Natural killer cell (primary cell): Measurements from ENCODE around the gene ACSS1. TPM values are rescaled to one million over a fixed set of nuclear protein-coding genes. Genes with fewer than 3 reads are reported as not detected.
A peak's percentile ranks its signal among the peaks of the same experiment; 100 is the strongest.

ENCODE experiments used
- ATAC-seq, 3 donors: fragments of 150-1000 bp in 2 of 3; fragments of 200-7000 bp in 1 of 3; cut with Tn5 transposase; 1 replicate in 1 of 3; 2 replicates in 2 of 3; pipeline ENCODE4 v1.10.0; 2021; ENCODE audit warnings: mild to moderate bottlenecking in 2 of 3, moderate library complexity in 2 of 3
- DNase-seq, 2 donors: peaks; one replicate each; pipeline versions ENCODE4 v3.0.0 to v3.0.0-alpha.2; 2013 to 2021; ENCODE audit warnings: mixed read lengths in 1 of 2
- H3K27ac ChIP-seq: one replicate; pipeline ENCODE4 v1.5.1; 2013; ENCODE audit warnings: mild to moderate bottlenecking, low read length
- H3K27me3 ChIP-seq: one replicate; pipeline ENCODE4 v1.6.1; 2013; ENCODE audit warnings: low read length; ENCODE audit not compliant: control insufficient read depth, insufficient read depth
- H3K36me3 ChIP-seq: one replicate; pipeline ENCODE4 v1.6.1; 2013; ENCODE audit warnings: low read length; ENCODE audit not compliant: control insufficient read depth, insufficient read depth
- H3K4me1 ChIP-seq: one replicate; pipeline ENCODE4 v1.6.1; 2013; ENCODE audit warnings: low read length; ENCODE audit not compliant: control insufficient read depth, insufficient read depth
- H3K4me3 ChIP-seq: one replicate; pipeline ENCODE4 v1.5.1; 2013; ENCODE audit warnings: low read length
- H3K9me3 ChIP-seq: one replicate; pipeline ENCODE4 v1.6.1; 2013; ENCODE audit warnings: low read length; ENCODE audit not compliant: control insufficient read depth, insufficient read depth
- H3K27ac Mint-ChIP-seq, 2 donors: one replicate each; pipeline ENCODE4 v1.8.0; 2022; ENCODE audit warnings: mild to moderate bottlenecking in 2 of 2, mixed read lengths in 2 of 2, moderate library complexity in 1 of 2
- H3K27me3 Mint-ChIP-seq, 2 donors: one replicate each; pipeline ENCODE4 v1.8.0; 2022; ENCODE audit warnings: low read depth in 2 of 2, mixed read lengths in 2 of 2
- H3K36me3 Mint-ChIP-seq: one replicate; pipeline ENCODE4 v1.8.0; 2022; ENCODE audit warnings: mixed read lengths
- H3K4me1 Mint-ChIP-seq, 2 donors: one replicate each; pipeline ENCODE4 v1.8.0; 2022; ENCODE audit warnings: mixed read lengths in 2 of 2
- H3K4me3 Mint-ChIP-seq: one replicate; pipeline ENCODE4 v1.8.0; 2022; ENCODE audit warnings: mild to moderate bottlenecking, moderate library complexity, mixed read lengths
- H3K9me3 Mint-ChIP-seq, 2 donors: one replicate each; pipeline ENCODE4 v1.8.0; 2022; ENCODE audit warnings: mixed read lengths in 2 of 2
- CTCF ChIP-seq: fragments of 200-600 bp; IDR thresholded peaks from one replicate; pipeline ENCODE4 v1.8.0; 2022; ENCODE audit warnings: antibody characterized with exemption
- WGBS: methylation state at CpG from one replicate; pipeline ENCODE4 v1.1.7; 2013; ENCODE audit warnings: missing lambda C conversion rate; ENCODE audit not compliant: insufficient coverage; 5-methylcytosine and 5-hydroxymethylcytosine counted together
- intact Hi-C: fragments of 100-400 bp; cut with micrococcal nuclease; formaldehyde crosslinking; loops from one replicate; pipeline ENCODE4 v1.14.2; 2022
- total RNA-seq, 4 donors: library from RNA; stranded (reverse); fragments of 120-200 nt in 1 of 4; gene quantifications; one replicate each; pipeline versions ENCODE4 v1.2.3 to v1.2.4, GENCODE V29; 2013 to 2022

Gene ACSS1
- total RNA-seq, 3 donors from 2014 or later (not counting 1 experiment from before 2014, with no cell fraction given), result 46.3 to 67.4 (median 57.4) TPM

GRCh38 chr20:25063981-25064380, 6.0 kb upstream of the ACSS1 start:
- Mint-ChIP-seq H3K4me1 (peaks cover 10 to 11% of the 10 kb centered on the region in 2 donors), H3K4me3 (no peak overlapping the region), H3K36me3 (no peaks in the 10 kb centered on the region), H3K9me3 (no peaks in the 10 kb centered on the region), H3K27ac (no peak overlapping the region), H3K27me3 (peaks cover 13 to 14% of the 10 kb centered on the region in 2 donors)
- ATAC-seq (no peak), DNase-seq (no peak)
- no peaks in the 10 kb centered on the region for H3K36me3 ChIP-seq
- no peak overlapping the region for H3K4me3 ChIP-seq
- H3K4me1 ChIP-seq, result peaks cover 15% of the 10 kb centered on the region
- no peaks in the 10 kb centered on the region for H3K9me3 ChIP-seq
- no peak for TF ChIP-seq CTCF
- 95% methylated on average over 2 of the region's 2 CpGs for WGBS
- no peaks in the 10 kb centered on the region for H3K27me3 ChIP-seq
- intact Hi-C loops, result no loop called here
- H3K27ac ChIP-seq, result no peak overlapping the region

DNA sequence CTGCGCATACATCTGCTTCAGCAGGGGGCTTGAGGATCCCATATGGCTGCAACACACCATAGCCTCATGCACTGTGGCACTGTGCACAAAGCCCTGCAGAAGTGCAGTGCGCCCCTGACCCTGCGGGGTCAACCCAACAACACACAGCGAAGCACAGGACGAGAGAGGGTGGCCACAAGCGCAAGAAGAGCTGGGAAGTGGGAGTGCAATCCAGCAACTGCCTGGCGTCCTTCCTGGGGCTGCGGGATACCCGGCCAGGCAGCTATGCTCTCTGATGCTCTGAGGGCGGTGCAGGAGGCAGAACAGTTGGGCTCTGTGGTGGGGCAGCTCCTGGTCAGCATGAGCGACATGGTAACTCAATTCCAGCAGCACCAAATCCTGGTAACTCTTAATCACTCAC, 5.6 kb upstream of the ACSS1 start:
- Histone ChIP-seq H3K36me3 (no peaks in the 10 kb centered on the region), H3K27ac (no peak overlapping the region), H3K4me3 (no peak overlapping the region), H3K4me1 (peaks cover 19% of the 10 kb centered on the region), H3K27me3 (no peaks in the 10 kb centered on the region), H3K9me3 (no peaks in the 10 kb centered on the region)
- no peak for TF ChIP-seq CTCF
- no peak overlapping the region for H3K4me3 Mint-ChIP-seq
- peaks cover 11 to 12% of the 10 kb centered on the region in 2 donors for H3K4me1 Mint-ChIP-seq
- H3K9me3 Mint-ChIP-seq, result no peaks in the 10 kb centered on the region
- H3K27ac Mint-ChIP-seq, result no peak overlapping the region
- intact Hi-C loops, result no loop called here
- 91% methylated on average over 11 of the region's 11 CpGs for WGBS
- DNase-seq (no peak), ATAC-seq (no peak)
- peaks cover 11 to 14% of the 10 kb centered on the region in 2 donors for H3K27me3 Mint-ChIP-seq
- no peaks in the 10 kb centered on the region for H3K36me3 Mint-ChIP-seq

DNA sequence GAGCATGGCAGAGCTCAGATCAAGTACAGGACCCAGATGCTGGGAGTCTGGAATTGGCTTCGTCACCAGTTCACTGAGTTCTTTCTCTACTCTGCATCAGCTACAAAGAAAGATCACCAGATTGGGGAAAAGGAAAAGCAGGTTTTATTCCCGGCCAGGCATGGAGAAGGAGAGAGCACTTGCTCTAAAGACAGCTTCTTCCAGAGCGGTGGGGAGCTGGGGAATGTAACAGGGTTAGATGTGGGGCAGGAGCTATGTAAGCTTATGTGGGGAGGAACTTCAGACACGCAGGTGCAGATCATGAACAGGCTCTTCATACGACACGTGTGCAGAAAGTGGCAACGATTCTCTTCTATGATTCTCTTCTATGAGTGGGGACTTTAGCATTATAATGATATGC, 4.9 kb upstream of the ACSS1 start:
- H3K36me3 Mint-ChIP-seq, result no peaks in the 10 kb centered on the region
- intact Hi-C loops, result no loop called here
- peaks cover 11 to 12% of the 10 kb centered on the region in 2 donors for H3K4me1 Mint-ChIP-seq
- no peaks in the 10 kb centered on the region for H3K9me3 ChIP-seq
- TF ChIP-seq CTCF, result no peak
- no peak overlapping the region for H3K27ac Mint-ChIP-seq
- no peaks in the 10 kb centered on the region for H3K9me3 Mint-ChIP-seq
- H3K4me1 ChIP-seq, result peaks cover 23% of the 10 kb centered on the region
- H3K27ac ChIP-seq, result no peak overlapping the region
- no peak overlapping the region for H3K4me3 ChIP-seq
- ATAC-seq, result no peak
- no peak overlapping the region for H3K4me3 Mint-ChIP-seq
- no peaks in the 10 kb centered on the region for H3K27me3 ChIP-seq
- H3K27me3 Mint-ChIP-seq, result peaks cover 8 to 14% of the 10 kb centered on the region in 2 donors
- H3K36me3 ChIP-seq, result no peaks in the 10 kb centered on the region
- WGBS, result 84% methylated on average over 7 of the region's 7 CpGs
- no peak for DNase-seq

DNA sequence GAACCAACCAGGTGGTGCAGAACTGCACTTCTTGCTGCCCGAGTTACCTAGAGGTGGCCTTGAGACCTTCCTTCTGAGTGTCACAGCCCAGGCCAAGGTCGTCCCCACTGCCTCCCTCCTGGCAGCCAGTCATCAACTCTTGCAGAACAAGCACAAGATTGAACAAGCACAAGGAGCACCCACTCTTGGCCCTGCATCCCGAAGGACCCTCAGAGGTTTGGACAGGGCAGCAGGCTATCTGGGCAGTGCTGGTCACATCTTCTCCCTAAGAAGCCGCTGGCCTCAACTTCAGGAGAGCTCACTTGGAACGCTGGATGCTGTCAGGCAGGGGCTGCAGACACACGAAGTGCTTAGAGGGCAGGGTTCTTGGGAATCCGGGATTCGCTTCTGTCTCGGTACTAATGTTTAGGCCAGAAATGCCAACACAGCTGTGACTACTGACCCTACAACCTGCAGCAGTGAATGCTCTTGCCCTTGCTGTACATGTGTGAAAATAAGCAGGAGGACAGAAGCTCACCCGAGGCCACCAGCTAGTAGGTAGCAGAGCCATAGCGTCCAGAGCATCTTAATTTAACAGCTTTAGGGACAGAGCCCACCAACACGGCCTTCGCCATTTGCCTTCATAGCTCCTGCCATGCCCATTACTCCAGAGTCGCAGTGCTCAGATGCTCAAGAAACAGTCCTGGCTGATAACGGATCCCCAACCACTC, 4.0 kb upstream of the ACSS1 start:
- Histone ChIP-seq H3K27me3 (no peaks in the 10 kb centered on the region), H3K4me3 (no peak overlapping the region), H3K27ac (no peak overlapping the region), H3K9me3 (no peaks in the 10 kb centered on the region), H3K36me3 (no peaks in the 10 kb centered on the region), H3K4me1 (peaks cover 23% of the 10 kb centered on the region)
- ATAC-seq, result no peak
- H3K27me3 Mint-ChIP-seq, result peaks cover 8 to 14% of the 10 kb centered on the region in 2 donors
- DNase-seq, result no peak
- intact Hi-C loops, result no loop called here
- 91% methylated on average over 15 of the region's 15 CpGs for WGBS
- peak overlapping the region in 1 of 2 donors; percentile 50 for H3K27ac Mint-ChIP-seq
- peaks cover 12% of the 10 kb centered on the region in 2 donors for H3K4me1 Mint-ChIP-seq
- H3K9me3 Mint-ChIP-seq, result no peaks in the 10 kb centered on the region
- H3K36me3 Mint-ChIP-seq, result no peaks in the 10 kb centered on the region
- TF ChIP-seq CTCF, result no peak
- no peak overlapping the region for H3K4me3 Mint-ChIP-seq
